ENCODE results near the gene TTYH1.
A peak's percentile ranks its signal among the peaks of the same experiment; 100 is the strongest.

TTYH1 gene

GRCh38 chr19:54393381-54393780 is 21.9 kb upstream of the TTYH1 start:
- DNase-seq: no peak

GRCh38 chr19:54395685-54396084 is 19.6 kb upstream of the TTYH1 start:
- DNase-seq: no peak

GRCh38 chr19:54399189-54399588 is 16.1 kb upstream of the TTYH1 start:
- no peak for DNase-seq

GRCh38 chr19:54400913-54401312 is 14.4 kb upstream of the TTYH1 start:
- DNase-seq: no peak

- DNase-seq: no peak
These were observed 12.2 kb upstream of the TTYH1 start for GRCh38 chr19:54403054-54403453.

GRCh38 chr19:54405628-54406027 is 9.6 kb upstream of the TTYH1 start:
- no peak for DNase-seq

GRCh38 chr19:54407780-54408179 is 7.5 kb upstream of the TTYH1 start:
- DNase-seq: no peak

- no peak for DNase-seq
These were observed 6.7 kb upstream of the TTYH1 start for GRCh38 chr19:54408456-54409026.

- DNase-seq: no peak
These were observed 4.2 kb upstream of the TTYH1 start for GRCh38 chr19:54411033-54411432.

- DNase-seq: no peak
These were observed 2.4 kb upstream of the TTYH1 start for GRCh38 chr19:54412877-54413276.

GRCh38 chr19:54414156-54414555 is 1.1 kb upstream of the TTYH1 start:
- DNase-seq: no peak

GRCh38 chr19:54415901-54416673 is 823 bp downstream of the TTYH1 start:
- DNase-seq: no peak

- no peak for DNase-seq
These were observed 1.6 kb downstream of the TTYH1 start for GRCh38 chr19:54416695-54417491.

GRCh38 chr19:54418030-54418929 is 3.0 kb downstream of the TTYH1 start:
- DNase-seq: peak; percentile 58

GRCh38 chr19:54418930-54419800 is 3.9 kb downstream of the TTYH1 start:
- DNase-seq: no peak

GRCh38 chr19:54420068-54420382 is 4.8 kb downstream of the TTYH1 start:
- DNase-seq: no peak

GRCh38 chr19:54420383-54421168 is 5.3 kb downstream of the TTYH1 start:
- DNase-seq: no peak

GRCh38 chr19:54421169-54421516 is 5.9 kb downstream of the TTYH1 start:
- no peak for DNase-seq

- DNase-seq: no peak
These were observed 6.3 kb downstream of the TTYH1 start for GRCh38 chr19:54421521-54421920.

- DNase-seq: no peak
These were observed 6.9 kb downstream of the TTYH1 start for GRCh38 chr19:54422136-54422535.

GRCh38 chr19:54424201-54424600 is 8.9 kb downstream of the TTYH1 start:
- no peak for DNase-seq
